Activated CD4-positive, alpha-beta T cell treated with anti-CD3 and anti-CD28 coated beads, Interleukin-2, amount 50 U/mL, for 24 hours (primary cell): Measurements from ENCODE around the gene PHF23.

Experiments used
- DNase-seq, 2 donors: peaks; one replicate each; pipeline ENCODE4 v3.0.0-alpha.2; 2020; ENCODE audit warnings: low read depth in 1 of 2, low spot score in 1 of 2

Gene PHF23

GRCh38 chr17:7207120-7208001, 31.9 kb downstream of the PHF23 start:
- DNase-seq: no peak

GRCh38 chr17:7205561-7205960, 33.7 kb downstream of the PHF23 start:
- no peak for DNase-seq

- peak; percentile 72 to 84 for DNase-seq
These were observed 34.3 kb downstream of the PHF23 start for GRCh38 chr17:7204828-7205461.

GRCh38 chr17:7204336-7204735, 34.9 kb downstream of the PHF23 start:
- no peak for DNase-seq

- no peak for DNase-seq
These were observed 35.9 kb downstream of the PHF23 start for GRCh38 chr17:7203391-7203790.

- no peak for DNase-seq
These were observed 42.4 kb downstream of the PHF23 start for GRCh38 chr17:7196651-7197401.

- no peak for DNase-seq
These were observed 43.3 kb downstream of the PHF23 start for GRCh38 chr17:7195971-7196370.

GRCh38 chr17:7192271-7192937, 46.9 kb downstream of the PHF23 start:
- no peak for DNase-seq

- DNase-seq: no peak
These were observed 47.5 kb downstream of the PHF23 start for GRCh38 chr17:7191571-7192270.

- no peak for DNase-seq
These were observed 48.2 kb downstream of the PHF23 start for GRCh38 chr17:7191069-7191468.

- DNase-seq: no peak
These were observed 48.9 kb downstream of the PHF23 start for GRCh38 chr17:7190276-7190917.

GRCh38 chr17:7186241-7186640, 53.0 kb downstream of the PHF23 start:
- no peak for DNase-seq
